Type B pancreatic cell (in vitro differentiated cells): Measurements from ENCODE around the gene SHROOM2. TPM values are rescaled to one million over a fixed set of nuclear protein-coding genes. Genes with fewer than 3 reads are reported as not detected.

Experiments used
- DNase-seq: peaks from one replicate; pipeline ENCODE4 v3.0.0; 2021; ENCODE audit warnings: mixed read lengths; ENCODE audit not compliant: unreplicated experiment; ENCODE audit errors: extremely low spot score
- H3K27ac Mint-ChIP-seq: 2 replicates; pipeline ENCODE4 v1.8.0; 2021; ENCODE audit warnings: mild to moderate bottlenecking, mixed read lengths
- H3K27me3 Mint-ChIP-seq: 2 replicates; pipeline ENCODE4 v1.8.0; 2021; ENCODE audit warnings: mixed read lengths
- H3K36me3 Mint-ChIP-seq: 2 replicates; pipeline ENCODE4 v1.8.0; 2021; ENCODE audit warnings: mixed read lengths
- H3K4me1 Mint-ChIP-seq: one replicate; pipeline ENCODE4 v1.8.0; 2021; ENCODE audit warnings: mixed read lengths; ENCODE audit not compliant: unreplicated experiment
- H3K4me3 Mint-ChIP-seq: 2 replicates; pipeline ENCODE4 v1.8.0; 2021; ENCODE audit warnings: mild to moderate bottlenecking, mixed read lengths
- H3K9me3 Mint-ChIP-seq: 2 replicates; pipeline ENCODE4 v1.8.0; 2021; ENCODE audit warnings: mixed read lengths
- total RNA-seq: library from RNA; stranded (reverse); gene quantifications from 2 replicates; pipeline ENCODE4 v1.2.1, GENCODE V29; 2021; ENCODE audit warnings: low replicate concordance
- TF ChIP-seq, protein P1 (sequence below): fragments of 200-600 bp; sonication (generic); conservative IDR thresholded peaks from 2 replicates; pipeline ENCODE4 v1.5.0; 2021; ENCODE audit warnings: antibody characterized with exemption, mild to moderate bottlenecking

SHROOM2 gene
- total RNA-seq, 1 donor from 2014 or later, result 8.4 TPM

DNA sequence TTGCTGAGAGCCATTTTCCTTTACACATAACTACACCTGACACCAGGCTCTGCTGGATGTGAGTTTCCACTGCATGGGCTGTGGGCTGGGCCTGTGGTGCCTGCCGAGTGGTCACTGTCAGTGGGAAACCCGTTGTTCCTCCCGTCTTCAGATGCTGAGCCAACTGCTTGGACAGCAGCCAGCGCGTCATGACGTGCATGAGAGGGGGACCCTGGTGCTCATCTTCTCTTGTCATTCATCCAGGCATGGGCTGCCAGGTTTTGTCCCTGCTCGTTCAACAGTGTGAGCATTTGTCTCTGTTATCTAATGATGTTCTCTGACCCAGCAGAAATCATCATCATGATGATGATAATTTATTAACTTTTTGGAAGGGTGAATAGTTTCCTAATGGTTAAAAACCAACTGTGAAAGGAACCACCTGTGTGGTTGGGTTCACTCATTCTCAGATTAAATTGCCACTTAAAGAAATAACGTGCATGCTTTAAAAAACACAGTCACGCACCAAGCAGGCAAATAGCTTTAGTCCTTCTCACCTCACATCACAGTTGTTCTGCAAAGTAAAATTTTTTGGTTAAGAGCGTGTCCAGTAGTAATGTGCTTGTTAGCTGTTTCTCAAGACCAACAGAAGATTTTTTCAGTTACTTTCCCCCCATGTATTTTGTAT lies 161.0 kb downstream of the SHROOM2 start:
- TF ChIP-seq, protein P1, sequence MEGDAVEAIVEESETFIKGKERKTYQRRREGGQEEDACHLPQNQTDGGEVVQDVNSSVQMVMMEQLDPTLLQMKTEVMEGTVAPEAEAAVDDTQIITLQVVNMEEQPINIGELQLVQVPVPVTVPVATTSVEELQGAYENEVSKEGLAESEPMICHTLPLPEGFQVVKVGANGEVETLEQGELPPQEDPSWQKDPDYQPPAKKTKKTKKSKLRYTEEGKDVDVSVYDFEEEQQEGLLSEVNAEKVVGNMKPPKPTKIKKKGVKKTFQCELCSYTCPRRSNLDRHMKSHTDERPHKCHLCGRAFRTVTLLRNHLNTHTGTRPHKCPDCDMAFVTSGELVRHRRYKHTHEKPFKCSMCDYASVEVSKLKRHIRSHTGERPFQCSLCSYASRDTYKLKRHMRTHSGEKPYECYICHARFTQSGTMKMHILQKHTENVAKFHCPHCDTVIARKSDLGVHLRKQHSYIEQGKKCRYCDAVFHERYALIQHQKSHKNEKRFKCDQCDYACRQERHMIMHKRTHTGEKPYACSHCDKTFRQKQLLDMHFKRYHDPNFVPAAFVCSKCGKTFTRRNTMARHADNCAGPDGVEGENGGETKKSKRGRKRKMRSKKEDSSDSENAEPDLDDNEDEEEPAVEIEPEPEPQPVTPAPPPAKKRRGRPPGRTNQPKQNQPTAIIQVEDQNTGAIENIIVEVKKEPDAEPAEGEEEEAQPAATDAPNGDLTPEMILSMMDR, result no peak
- no peak for DNase-seq
- Mint-ChIP-seq H3K9me3 (peaks cover 4% of the 10 kb centered on the region), H3K4me1 (no peaks in the 10 kb centered on the region), H3K27ac (no peak overlapping the region), H3K4me3 (no peak overlapping the region), H3K36me3 (peaks cover 14% of the 10 kb centered on the region), H3K27me3 (no peaks in the 10 kb centered on the region)

- peaks cover 14% of the 10 kb centered on the region for H3K36me3 Mint-ChIP-seq
- no peaks in the 10 kb centered on the region for H3K27me3 Mint-ChIP-seq
- H3K4me1 Mint-ChIP-seq, result no peaks in the 10 kb centered on the region
- H3K9me3 Mint-ChIP-seq, result peaks cover 4% of the 10 kb centered on the region
- TF ChIP-seq, protein P1, result no peak
- no peak overlapping the region for H3K4me3 Mint-ChIP-seq
- no peak for DNase-seq
- no peak overlapping the region for H3K27ac Mint-ChIP-seq
These were observed 162.2 kb downstream of the SHROOM2 start for GRCh38 chrX:9948406-9948805.

DNA sequence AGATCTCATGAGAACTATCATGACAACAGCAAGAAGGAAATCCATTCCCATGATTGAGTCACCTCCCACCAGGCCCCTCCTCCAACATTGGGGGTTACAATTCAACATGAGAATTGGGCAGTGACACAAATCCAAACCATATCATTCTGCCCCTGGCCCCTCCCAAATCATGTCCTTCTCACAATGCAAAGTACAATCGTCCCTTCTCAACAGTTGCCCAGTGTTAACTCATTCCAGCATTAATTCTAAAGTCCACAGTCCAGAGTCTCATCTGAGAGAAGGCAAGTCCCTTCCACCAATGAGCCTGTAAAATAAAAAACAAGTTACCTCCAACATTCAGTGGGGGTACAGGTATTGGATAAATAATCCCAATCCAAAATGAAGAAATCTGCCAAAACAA lies 166.1 kb downstream of the SHROOM2 start:
- TF ChIP-seq, protein P1, result no peak
- Mint-ChIP-seq H3K27ac (no peak overlapping the region), H3K4me3 (no peak overlapping the region), H3K4me1 (no peaks in the 10 kb centered on the region), H3K27me3 (no peaks in the 10 kb centered on the region), H3K9me3 (peaks cover 4% of the 10 kb centered on the region), H3K36me3 (peaks cover 10% of the 10 kb centered on the region)
- DNase-seq, result no peak

DNA sequence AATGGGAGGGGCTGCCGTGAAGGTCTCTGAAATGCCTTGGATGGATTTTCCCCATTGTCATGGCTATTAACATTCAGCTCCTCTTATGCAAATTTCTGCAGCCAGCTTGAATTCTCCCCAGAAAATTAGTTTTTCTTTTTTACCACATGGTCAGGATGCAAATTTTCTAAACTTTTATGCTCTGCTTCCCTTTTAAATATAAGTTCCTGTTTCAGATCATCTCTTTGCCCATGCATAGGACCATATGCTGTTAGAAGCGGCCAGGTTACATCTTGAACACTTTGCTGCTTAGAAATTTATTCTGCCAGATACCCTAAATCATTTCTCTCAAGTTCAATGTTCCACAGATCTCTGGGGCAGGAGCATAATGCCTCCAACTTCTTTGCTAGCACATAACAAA lies 167.2 kb downstream of the SHROOM2 start:
- no peaks in the 10 kb centered on the region for H3K27me3 Mint-ChIP-seq
- peaks cover 9% of the 10 kb centered on the region for H3K36me3 Mint-ChIP-seq
- no peak overlapping the region for H3K27ac Mint-ChIP-seq
- no peaks in the 10 kb centered on the region for H3K4me1 Mint-ChIP-seq
- no peak for DNase-seq
- TF ChIP-seq, protein P1, result no peak
- H3K4me3 Mint-ChIP-seq, result no peak overlapping the region
- peaks cover 4% of the 10 kb centered on the region for H3K9me3 Mint-ChIP-seq

DNA sequence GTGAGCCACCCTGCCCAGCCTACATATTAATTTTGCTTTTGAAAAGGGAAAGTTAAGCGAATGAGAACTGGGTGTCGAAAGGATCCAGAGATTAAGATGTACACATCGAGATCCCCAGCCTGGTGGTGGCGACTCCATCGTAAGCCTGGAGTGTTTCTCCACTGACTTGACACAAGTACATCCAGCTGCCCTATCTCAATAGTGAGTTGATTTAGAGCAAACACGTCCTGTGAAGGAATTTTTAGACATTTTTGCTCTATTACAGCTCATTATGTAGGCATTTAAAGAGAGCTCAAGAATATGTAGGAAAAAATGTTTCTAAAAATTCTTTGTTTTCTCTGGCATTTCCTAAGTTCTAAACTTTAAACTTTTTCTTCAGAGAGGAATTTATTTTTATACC lies 169.3 kb downstream of the SHROOM2 start:
- Mint-ChIP-seq H3K4me1 (no peaks in the 10 kb centered on the region), H3K27me3 (no peaks in the 10 kb centered on the region), H3K27ac (no peak overlapping the region), H3K36me3 (peaks cover 5% of the 10 kb centered on the region), H3K9me3 (no peaks in the 10 kb centered on the region), H3K4me3 (no peak overlapping the region)
- no peak for DNase-seq
- TF ChIP-seq, protein P1, result no peak
